ENCODE measurements around the gene ADGRG7. TPM values are rescaled to one million over a fixed set of nuclear protein-coding genes. Genes with fewer than 3 reads are reported as not detected.

Gene ADGRG7
- total RNA-seq, 6 experiments from 2014 or later, result 1.9 to 27.2 (median 21.8) TPM

GRCh38 chr3:100640633-100641032, 31.2 kb downstream of the ADGRG7 start:
- no peaks in the 10 kb centered on the region for H3K9me3 ChIP-seq
- intact Hi-C loops (cut with DNase I), result no loop called here
- ATAC-seq, result peak; percentile 79 to 86 (median 82)
- no peak for TF ChIP-seq POLR2A (IDR thresholded peaks at IDR 0.05)
- no peak for TF ChIP-seq CTCF (IDR thresholded peaks at IDR 0.05)
- DNase-seq, result peak; percentile 49 to 63 (median 54)
- peak overlapping the region in 2 of 3 donors; percentile 39 to 53 for H3K27ac ChIP-seq
- no peak overlapping the region for H3K4me3 ChIP-seq
- no peaks in the 10 kb centered on the region for H3K27me3 ChIP-seq
- 57% methylated on average over 1 of the region's 5 CpGs for WGBS (ENCODE audit: insufficient coverage, low coverage, low lambda C conversion rate, missing lambda C conversion rate)
- H3K4me1 ChIP-seq, result peaks cover 0 to 37% (median 12%) of the 10 kb centered on the region in 4 donors
- peaks cover 0 to 5% (median 1%) of the 10 kb centered on the region in 4 donors for H3K36me3 ChIP-seq

GRCh38 chr3:100641471-100642032, 32.2 kb downstream of the ADGRG7 start:
- Histone ChIP-seq H3K36me3 (peaks cover 0 to 5% (median 2%) of the 10 kb centered on the region in 4 donors), H3K9me3 (no peaks in the 10 kb centered on the region), H3K4me3 (no peak overlapping the region), H3K27me3 (no peaks in the 10 kb centered on the region), H3K27ac (peak overlapping the region in 2 of 3 donors; percentile 39 to 53), H3K4me1 (peaks cover 0 to 37% (median 12%) of the 10 kb centered on the region in 4 donors)
- TF ChIP-seq POLR2A (IDR thresholded peaks at IDR 0.05) (no peak), CTCF (IDR thresholded peaks at IDR 0.05) (no peak)
- intact Hi-C loops (cut with DNase I), result no loop called here
- 33% methylated on average over 3 of the region's 3 CpGs for WGBS (ENCODE audit: insufficient coverage, low coverage, low lambda C conversion rate, missing lambda C conversion rate)
- no peak for ATAC-seq
- no peak for DNase-seq

- Histone ChIP-seq H3K4me1 (peaks cover 0 to 19% (median 2%) of the 10 kb centered on the region in 4 donors), H3K4me3 (no peak overlapping the region), H3K36me3 (peaks cover 0 to 11% (median 1%) of the 10 kb centered on the region in 4 donors), H3K27ac (peak overlapping the region in 1 of 3 donors; percentile 4), H3K27me3 (no peaks in the 10 kb centered on the region), H3K9me3 (no peaks in the 10 kb centered on the region)
- TF ChIP-seq CTCF (IDR thresholded peaks at IDR 0.05) (no peak), POLR2A (IDR thresholded peaks at IDR 0.05) (no peak)
- DNase-seq, result no peak
- intact Hi-C loops (cut with DNase I), result no loop called here
- peak in 2 of 4 donors; percentile 55 to 70 for ATAC-seq
- 67% methylated on average over 3 of the region's 3 CpGs for WGBS (ENCODE audit: insufficient coverage, low coverage, low lambda C conversion rate, missing lambda C conversion rate)
Measured at GRCh38 chr3:100645913-100646312, 36.5 kb downstream of the ADGRG7 start.

GRCh38 chr3:100647171-100647570, 37.8 kb downstream of the ADGRG7 start:
- peaks cover 0 to 13% (median 0%) of the 10 kb centered on the region in 4 donors for H3K4me1 ChIP-seq
- intact Hi-C loops (cut with DNase I), result no loop called here
- H3K9me3 ChIP-seq, result no peaks in the 10 kb centered on the region
- no peak for DNase-seq
- 85% methylated on average over 3 of the region's 3 CpGs for WGBS (ENCODE audit: insufficient coverage, low coverage, low lambda C conversion rate, missing lambda C conversion rate)
- no peak for ATAC-seq
- H3K27ac ChIP-seq, result no peak overlapping the region
- peaks cover 0 to 11% (median 1%) of the 10 kb centered on the region in 4 donors for H3K36me3 ChIP-seq
- H3K4me3 ChIP-seq, result no peak overlapping the region
- H3K27me3 ChIP-seq, result no peaks in the 10 kb centered on the region
- TF ChIP-seq CTCF (IDR thresholded peaks at IDR 0.05), result no peak
- no peak for TF ChIP-seq POLR2A (IDR thresholded peaks at IDR 0.05)
